ENCODE data around the gene MLLT10.
A peak's percentile ranks its signal among the peaks of the same experiment; 100 is the strongest.

Gene MLLT10

GRCh38 chr10:21497177-21497807 is 36.7 kb upstream of the MLLT10 start:
- H4K20me1 ChIP-seq (ENCODE audit: insufficient read depth, low read length) = 0 out of 2 replicates have a peak, but pooled peaks cover 5% of the 10 kb centered on the region
- peak overlapping the region; percentile 86; the same call in 1 of the 2 replicates for H3K9ac ChIP-seq (ENCODE audit: low read depth, low read length)
- peaks cover 72% of the 10 kb centered on the region for H3K27me3 ChIP-seq (ENCODE audit: insufficient read depth, low read length, poor library complexity)
- H3K27ac ChIP-seq (ENCODE audit: low read length) = no peak overlapping the region
- peaks cover 32% of the 10 kb centered on the region for H3K4me1 ChIP-seq (ENCODE audit: insufficient read depth, low read length)
- no peaks in the 10 kb centered on the region for H3K36me3 ChIP-seq (ENCODE audit: insufficient read depth, low read length)
- peak overlapping the region; percentile 100; the same call in 1 of the 2 replicates for H2AFZ ChIP-seq (ENCODE audit: low read depth, low read length)
- no peak for ATAC-seq (ENCODE audit: insufficient read depth, low read depth)
- peak; percentile 20 for DNase-seq
- H3K9me3 ChIP-seq (ENCODE audit: insufficient read depth, low read length, severe bottlenecking) = no peaks in the 10 kb centered on the region
- no peaks in the 10 kb centered on the region for H3K79me2 ChIP-seq (ENCODE audit: insufficient read depth, low read length)
- TF ChIP-seq EZH2 (IDR thresholded peaks at IDR 0.05; ENCODE audit: borderline replicate concordance, low read depth, low read length, severe bottlenecking) = peak; percentile 67
- TF ChIP-seq CTCF (IDR thresholded peaks at IDR 0.05; ENCODE audit: borderline replicate concordance, extremely low read depth, low read length, poor library complexity, severe bottlenecking) = no peak
- peak overlapping the region in 1 of 2 experiments; percentile 77; a peak in 1 of 4 replicates for H3K4me3 ChIP-seq (ENCODE audit: low read depth in 1 of 2, low read length in 2 of 2)
- H3K4me2 ChIP-seq (ENCODE audit: insufficient read depth, low read length) = peak overlapping the region; percentile 98

GRCh38 chr10:21498377-21498776 is 35.7 kb upstream of the MLLT10 start:
- Histone ChIP-seq H3K27me3 (ENCODE audit: insufficient read depth, low read length, poor library complexity) (peaks cover 68% of the 10 kb centered on the region), H3K4me2 (ENCODE audit: insufficient read depth, low read length) (no peak overlapping the region), H3K27ac (ENCODE audit: low read length) (no peak overlapping the region), H3K4me1 (ENCODE audit: insufficient read depth, low read length) (peaks cover 32% of the 10 kb centered on the region), H4K20me1 (ENCODE audit: insufficient read depth, low read length) (0 out of 2 replicates have a peak, but pooled peaks cover 5% of the 10 kb centered on the region), H2AFZ (ENCODE audit: low read depth, low read length) (no peak overlapping the region), H3K9me3 (ENCODE audit: insufficient read depth, low read length, severe bottlenecking) (no peaks in the 10 kb centered on the region), H3K36me3 (ENCODE audit: insufficient read depth, low read length) (no peaks in the 10 kb centered on the region), H3K9ac (ENCODE audit: low read depth, low read length) (no peak overlapping the region), H3K4me3 (ENCODE audit: low read depth in 1 of 2, low read length in 2 of 2) (no peak overlapping the region), H3K79me2 (ENCODE audit: insufficient read depth, low read length) (no peaks in the 10 kb centered on the region)
- no peak for DNase-seq
- no peak for TF ChIP-seq EZH2 (IDR thresholded peaks at IDR 0.05; ENCODE audit: borderline replicate concordance, low read depth, low read length, severe bottlenecking)
- TF ChIP-seq CTCF (IDR thresholded peaks at IDR 0.05; ENCODE audit: borderline replicate concordance, extremely low read depth, low read length, poor library complexity, severe bottlenecking) = no peak
- ATAC-seq (ENCODE audit: insufficient read depth, low read depth) = no peak

- DNase-seq (no peak), ATAC-seq (ENCODE audit: insufficient read depth, low read depth) (no peak)
- no peak overlapping the region for H3K4me3 ChIP-seq (ENCODE audit: low read depth in 1 of 2, low read length in 2 of 2)
- peaks cover 66% of the 10 kb centered on the region for H3K27me3 ChIP-seq (ENCODE audit: insufficient read depth, low read length, poor library complexity)
- H3K4me2 ChIP-seq (ENCODE audit: insufficient read depth, low read length) = no peak overlapping the region
- TF ChIP-seq EZH2 (IDR thresholded peaks at IDR 0.05; ENCODE audit: borderline replicate concordance, low read depth, low read length, severe bottlenecking) = no peak
- no peak for TF ChIP-seq CTCF (IDR thresholded peaks at IDR 0.05; ENCODE audit: borderline replicate concordance, extremely low read depth, low read length, poor library complexity, severe bottlenecking)
- no peak overlapping the region for H3K9ac ChIP-seq (ENCODE audit: low read depth, low read length)
- H3K9me3 ChIP-seq (ENCODE audit: insufficient read depth, low read length, severe bottlenecking) = no peaks in the 10 kb centered on the region
- no peak overlapping the region for H3K27ac ChIP-seq (ENCODE audit: low read length)
- no peaks in the 10 kb centered on the region for H3K36me3 ChIP-seq (ENCODE audit: insufficient read depth, low read length)
- H3K79me2 ChIP-seq (ENCODE audit: insufficient read depth, low read length) = no peaks in the 10 kb centered on the region
- no peak overlapping the region for H2AFZ ChIP-seq (ENCODE audit: low read depth, low read length)
- peaks cover 30% of the 10 kb centered on the region for H3K4me1 ChIP-seq (ENCODE audit: insufficient read depth, low read length)
- H4K20me1 ChIP-seq (ENCODE audit: insufficient read depth, low read length) = 0 out of 2 replicates have a peak, but pooled peaks cover 2% of the 10 kb centered on the region
Measured at GRCh38 chr10:21498986-21499385, 35.0 kb upstream of the MLLT10 start.

Data from DND-41 (cell line).